ENCODE results near the gene SLC6A18.

Gene SLC6A18

DNA sequence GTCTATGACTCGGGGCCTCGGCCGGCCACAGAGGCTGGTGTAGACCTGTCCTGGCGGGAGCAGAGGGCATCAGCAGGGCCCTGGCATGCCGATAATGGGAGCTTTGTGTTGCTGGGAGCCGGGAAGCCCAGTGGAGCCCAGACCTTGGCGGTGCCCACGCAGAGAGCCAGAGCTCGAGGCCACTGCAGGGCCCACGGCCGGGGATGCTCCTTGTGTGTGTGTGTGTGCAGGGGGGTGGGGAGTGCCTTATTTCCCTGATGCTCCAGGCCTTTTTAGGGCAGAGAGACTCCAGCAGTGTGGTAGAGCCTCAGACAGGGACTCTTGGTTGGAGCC, 5.4 kb upstream of the SLC6A18 start:
- TF ChIP-seq, protein P1, sequence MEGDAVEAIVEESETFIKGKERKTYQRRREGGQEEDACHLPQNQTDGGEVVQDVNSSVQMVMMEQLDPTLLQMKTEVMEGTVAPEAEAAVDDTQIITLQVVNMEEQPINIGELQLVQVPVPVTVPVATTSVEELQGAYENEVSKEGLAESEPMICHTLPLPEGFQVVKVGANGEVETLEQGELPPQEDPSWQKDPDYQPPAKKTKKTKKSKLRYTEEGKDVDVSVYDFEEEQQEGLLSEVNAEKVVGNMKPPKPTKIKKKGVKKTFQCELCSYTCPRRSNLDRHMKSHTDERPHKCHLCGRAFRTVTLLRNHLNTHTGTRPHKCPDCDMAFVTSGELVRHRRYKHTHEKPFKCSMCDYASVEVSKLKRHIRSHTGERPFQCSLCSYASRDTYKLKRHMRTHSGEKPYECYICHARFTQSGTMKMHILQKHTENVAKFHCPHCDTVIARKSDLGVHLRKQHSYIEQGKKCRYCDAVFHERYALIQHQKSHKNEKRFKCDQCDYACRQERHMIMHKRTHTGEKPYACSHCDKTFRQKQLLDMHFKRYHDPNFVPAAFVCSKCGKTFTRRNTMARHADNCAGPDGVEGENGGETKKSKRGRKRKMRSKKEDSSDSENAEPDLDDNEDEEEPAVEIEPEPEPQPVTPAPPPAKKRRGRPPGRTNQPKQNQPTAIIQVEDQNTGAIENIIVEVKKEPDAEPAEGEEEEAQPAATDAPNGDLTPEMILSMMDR (conservative IDR thresholded peaks at IDR 0.05; ENCODE audit: control insufficient read depth, insufficient read depth, low read depth, low read length) = no peak
- no peak overlapping the region for H3K4me3 ChIP-seq (ENCODE audit: control insufficient read depth, low read depth, low read length)
- DNase-seq (ENCODE audit: low read depth) = no peak

DNA sequence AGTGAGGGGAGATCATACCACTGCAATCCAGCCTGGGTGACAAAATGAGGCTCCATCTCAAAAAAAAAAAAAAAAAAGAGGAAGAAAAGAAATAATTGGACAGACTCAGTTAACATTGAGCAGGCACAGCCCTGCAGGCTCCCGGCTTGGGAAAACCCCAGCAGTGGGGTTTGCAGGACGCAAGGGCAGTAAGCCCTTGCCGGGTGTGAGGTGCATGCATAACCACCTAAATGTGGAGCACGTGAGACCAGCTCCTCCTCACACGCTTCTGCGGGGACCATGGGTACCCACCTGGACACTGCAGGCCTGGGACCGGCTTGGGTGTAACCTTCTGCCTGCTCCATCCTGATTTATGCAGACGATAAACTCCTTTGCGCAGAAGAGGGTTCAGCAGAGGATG, 4.8 kb upstream of the SLC6A18 start:
- TF ChIP-seq, protein P1 (conservative IDR thresholded peaks at IDR 0.05; ENCODE audit: control insufficient read depth, insufficient read depth, low read depth, low read length) = no peak
- no peak overlapping the region for H3K4me3 ChIP-seq (ENCODE audit: control insufficient read depth, low read depth, low read length)
- DNase-seq (ENCODE audit: low read depth) = no peak

GRCh38 chr5:1220831-1221230, 4.3 kb upstream of the SLC6A18 start:
- H3K4me3 ChIP-seq (ENCODE audit: control insufficient read depth, low read depth, low read length) = no peak overlapping the region
- TF ChIP-seq, protein P1 (conservative IDR thresholded peaks at IDR 0.05; ENCODE audit: control insufficient read depth, insufficient read depth, low read depth, low read length) = no peak
- no peak for DNase-seq (ENCODE audit: low read depth)

GRCh38 chr5:1221721-1222120, 3.5 kb upstream of the SLC6A18 start:
- H3K4me3 ChIP-seq (ENCODE audit: control insufficient read depth, low read depth, low read length) = no peak overlapping the region
- no peak for DNase-seq (ENCODE audit: low read depth)
- TF ChIP-seq, protein P1 (conservative IDR thresholded peaks at IDR 0.05; ENCODE audit: control insufficient read depth, insufficient read depth, low read depth, low read length) = no peak

GRCh38 chr5:1222147-1222546, 3.0 kb upstream of the SLC6A18 start:
- H3K4me3 ChIP-seq (ENCODE audit: control insufficient read depth, low read depth, low read length) = no peak overlapping the region
- TF ChIP-seq, protein P1 (conservative IDR thresholded peaks at IDR 0.05; ENCODE audit: control insufficient read depth, insufficient read depth, low read depth, low read length) = no peak
- DNase-seq (ENCODE audit: low read depth) = no peak

DNA sequence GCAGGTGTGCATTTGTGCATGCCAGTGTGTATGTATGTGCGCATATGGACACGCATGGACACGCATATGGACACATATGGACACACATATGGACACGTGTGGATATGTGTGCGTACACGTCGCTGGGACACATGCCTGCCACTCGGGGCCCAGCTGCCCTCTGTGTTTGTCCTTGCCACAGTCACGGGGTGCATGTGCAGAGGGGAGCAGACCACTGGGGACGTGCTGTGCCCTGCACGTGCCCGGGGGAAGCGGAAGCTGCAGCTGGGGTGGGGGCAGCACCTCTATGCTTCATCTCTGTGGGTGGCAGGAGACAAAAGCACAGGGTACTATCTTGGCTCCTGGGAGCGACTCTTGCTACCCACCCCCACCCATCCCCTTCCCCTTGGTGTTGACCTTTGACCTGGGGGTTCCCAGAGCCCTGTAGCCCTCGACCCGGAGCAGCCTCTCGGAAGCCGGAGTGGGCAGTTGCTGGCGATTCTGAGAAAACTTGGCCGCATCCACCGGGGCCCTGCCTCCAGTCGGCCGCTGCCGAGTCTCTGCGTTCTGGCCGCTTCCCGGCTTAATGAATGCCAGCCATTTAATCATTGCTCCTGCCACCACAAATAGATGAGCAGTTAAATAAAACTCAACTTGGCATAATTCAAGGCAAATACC, 2.4 kb upstream of the SLC6A18 start:
- DNase-seq (ENCODE audit: low read depth) = no peak
- no peak overlapping the region for H3K4me3 ChIP-seq (ENCODE audit: control insufficient read depth, low read depth, low read length)
- TF ChIP-seq, protein P1 (conservative IDR thresholded peaks at IDR 0.05; ENCODE audit: control insufficient read depth, insufficient read depth, low read depth, low read length) = no peak

DNA sequence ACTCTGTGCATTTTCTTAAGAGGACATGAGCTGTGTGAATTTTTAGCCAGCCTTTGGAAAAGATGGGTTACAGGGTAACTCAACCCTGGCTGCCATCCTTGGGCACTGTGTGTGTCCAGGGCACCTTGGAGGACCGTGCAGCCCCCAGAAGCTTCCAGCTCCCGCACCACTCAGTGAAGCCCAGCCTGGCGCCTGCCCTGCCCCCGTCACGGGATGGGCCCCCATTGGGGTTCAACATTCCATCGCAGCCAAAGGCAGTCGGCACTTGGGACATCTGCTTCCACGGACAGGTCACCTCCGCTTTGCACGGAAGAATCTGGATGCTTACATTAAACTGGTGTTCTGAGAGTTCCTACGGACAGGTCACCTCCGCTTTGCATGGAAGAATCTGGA, 1.9 kb upstream of the SLC6A18 start:
- TF ChIP-seq, protein P1 (conservative IDR thresholded peaks at IDR 0.05; ENCODE audit: control insufficient read depth, insufficient read depth, low read depth, low read length) = no peak
- no peak for DNase-seq (ENCODE audit: low read depth)
- H3K4me3 ChIP-seq (ENCODE audit: control insufficient read depth, low read depth, low read length) = no peak overlapping the region
